ENCODE data around the gene SPATA31E1.
"Not testable (repeated sequence)": the region's sequence is repeated elsewhere in the genome, so short reads cannot be mapped to it uniquely, and the experiment has no call there.

SPATA31E1 gene

DNA sequence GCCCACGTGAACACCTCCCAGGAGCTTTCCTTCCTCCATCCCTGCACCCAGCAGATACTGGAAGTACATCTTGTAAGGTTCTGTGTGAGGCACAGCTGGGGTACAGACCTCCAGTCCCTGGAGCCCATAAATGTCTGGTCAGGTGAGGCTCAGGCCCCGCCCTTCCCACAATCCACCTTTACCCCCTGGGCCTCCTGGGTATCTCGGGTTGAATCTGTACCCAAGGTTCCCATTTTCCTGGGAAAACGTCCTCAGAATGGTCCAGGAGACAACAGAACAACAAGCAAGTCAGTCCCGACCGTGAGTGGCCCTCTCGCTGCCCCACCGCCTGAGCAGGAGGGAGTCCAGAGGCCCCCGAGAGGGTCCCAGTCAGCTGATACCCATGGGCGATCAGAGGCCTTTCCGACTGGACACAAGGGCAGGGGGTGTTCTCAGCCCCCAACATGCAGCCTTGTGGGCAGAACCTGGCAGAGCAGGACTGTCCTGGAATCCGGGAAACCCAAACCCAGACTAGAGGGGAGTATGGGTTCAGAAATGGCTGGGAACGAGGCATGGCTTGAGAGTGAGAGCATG, 4.3 kb downstream of the SPATA31E1 start:
- DNase-seq, result no peak

DNA sequence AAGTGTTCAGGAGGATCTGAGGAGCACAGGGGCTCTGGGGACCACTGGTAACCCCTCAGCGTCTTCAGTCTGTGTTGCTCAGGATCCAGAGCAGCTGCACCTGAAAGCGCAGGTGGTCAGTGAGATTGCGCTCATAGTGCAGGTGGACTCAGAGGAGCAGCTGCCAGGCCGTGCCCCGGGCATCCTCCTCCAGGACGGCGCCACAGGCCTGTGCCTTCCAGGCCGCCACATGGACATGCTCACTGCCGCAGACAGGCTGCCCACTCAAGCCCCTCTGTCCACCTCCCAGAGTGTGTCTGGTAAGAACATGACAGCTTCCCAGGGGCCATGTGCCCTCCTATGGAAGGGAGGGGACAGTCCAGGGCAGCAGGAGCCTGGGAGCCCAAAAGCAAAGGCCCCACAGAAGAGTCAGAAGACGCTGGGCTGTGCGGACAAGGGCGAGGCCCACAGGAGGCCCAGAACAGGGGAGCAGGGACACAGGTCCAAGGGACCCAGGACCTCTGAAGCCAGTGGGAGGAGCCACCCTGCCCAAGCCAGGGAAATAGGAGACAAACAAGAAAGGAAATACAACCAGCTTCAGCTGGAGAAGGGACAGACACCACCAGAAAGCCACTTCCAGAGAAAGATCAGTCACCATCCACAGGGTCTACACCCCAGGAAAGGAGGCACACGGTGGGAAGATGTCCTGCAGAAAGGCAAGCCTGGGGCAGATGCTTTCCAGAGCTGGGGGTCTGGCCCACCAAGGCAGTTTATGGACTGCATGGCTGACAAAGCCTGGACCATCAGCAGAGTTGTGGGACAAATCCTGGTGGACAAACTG, 5.2 kb downstream of the SPATA31E1 start:
- DNase-seq, result no peak

DNA sequence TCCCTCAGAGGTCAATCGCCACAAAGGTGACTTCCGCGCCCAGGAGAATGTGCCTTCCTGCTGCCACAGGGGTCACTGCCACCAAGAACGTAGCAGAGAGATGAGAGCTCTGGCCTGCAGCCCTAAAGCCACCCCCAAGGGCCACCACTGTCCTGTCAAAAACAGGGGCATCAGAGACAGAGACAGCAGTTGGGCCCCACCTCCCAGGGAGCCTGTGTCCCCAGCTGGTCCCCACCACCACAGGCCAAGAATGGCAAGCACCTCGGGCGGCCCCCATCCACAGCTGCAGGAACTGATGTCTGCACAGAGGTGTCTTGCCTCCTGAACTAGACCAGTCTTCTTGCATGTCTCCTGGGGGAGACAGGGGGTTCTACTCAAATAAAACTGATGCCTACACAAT, 5.8 kb downstream of the SPATA31E1 start:
- no peak for DNase-seq

DNA sequence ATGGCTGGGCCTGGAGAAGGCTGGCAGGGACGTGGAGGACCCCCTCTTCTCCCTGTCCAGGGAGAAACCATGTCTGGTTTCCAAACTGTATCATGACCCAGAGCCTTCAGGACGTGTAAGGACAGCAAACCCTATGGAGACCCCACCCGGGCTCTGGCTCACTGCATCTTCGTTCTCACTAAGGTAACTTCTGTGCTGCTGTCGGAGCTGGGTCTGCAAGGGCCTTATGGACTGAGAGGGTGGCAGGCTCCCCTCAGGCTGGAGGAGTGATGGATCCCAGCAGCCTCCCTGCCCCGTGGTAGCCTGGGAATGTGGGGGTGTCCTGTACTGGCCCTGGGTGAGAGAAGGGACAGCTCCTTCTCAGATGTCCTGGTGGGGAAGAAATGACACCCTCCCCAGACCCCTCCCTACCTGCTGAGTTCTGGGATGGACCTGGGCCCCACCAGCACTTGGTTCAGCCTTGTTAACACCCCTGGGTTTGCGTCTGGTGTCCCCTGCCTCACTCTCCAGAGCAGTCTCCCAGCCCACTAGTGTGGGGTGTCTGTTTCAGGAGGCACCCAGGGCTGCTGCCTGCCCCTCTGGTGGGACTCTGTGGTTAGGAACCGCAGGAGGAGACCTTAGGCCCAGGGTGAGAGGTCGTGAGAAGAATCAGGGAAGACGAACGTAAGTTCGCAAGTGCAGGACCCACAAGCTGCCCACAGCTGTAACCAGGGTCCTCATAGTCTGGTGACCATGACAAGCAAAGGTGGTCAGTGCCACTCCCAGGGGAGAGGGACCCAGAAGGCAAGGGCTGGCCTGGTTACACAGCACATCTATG, 6.6 kb downstream of the SPATA31E1 start:
- DNase-seq, result no peak

DNA sequence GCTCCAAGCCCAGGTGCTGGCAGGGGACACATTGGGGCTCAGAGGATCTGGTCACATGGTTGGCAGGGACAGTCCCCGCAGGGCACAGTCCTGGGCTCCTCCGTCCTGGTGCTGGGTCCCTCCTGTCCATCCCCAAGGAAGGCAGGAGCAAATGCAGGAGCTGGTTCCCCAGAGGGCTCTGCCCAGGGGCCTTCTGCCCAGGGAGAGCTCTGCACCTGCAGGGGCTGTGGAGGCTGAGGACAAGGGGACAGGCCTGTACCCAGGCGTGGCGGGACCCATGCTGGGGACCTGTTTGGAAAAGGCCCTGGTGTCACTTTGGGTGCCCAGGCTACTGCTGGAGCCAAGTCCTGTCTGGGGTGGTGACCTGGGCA, 7.2 kb downstream of the SPATA31E1 start:
- no peak for DNase-seq

DNA sequence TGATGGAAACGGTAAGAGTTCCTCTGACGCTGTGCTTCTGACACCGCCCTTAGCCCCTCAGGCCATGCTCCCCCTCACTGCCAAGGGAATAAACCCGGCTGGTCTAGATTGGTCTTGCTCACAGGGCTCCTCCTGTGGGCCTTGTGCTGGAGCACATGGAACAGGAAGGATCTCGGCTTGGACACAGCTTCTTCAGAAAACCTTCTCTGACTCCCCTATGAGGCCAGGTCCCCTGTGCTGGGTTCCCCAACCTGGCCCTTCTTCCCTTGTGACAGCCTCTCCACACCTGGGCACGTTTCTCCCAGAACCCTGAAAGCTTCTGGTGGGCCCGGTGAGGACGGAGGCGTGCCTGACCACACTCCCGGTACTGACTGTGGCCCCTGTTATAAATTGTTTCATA, 8.2 kb downstream of the SPATA31E1 start:
- no peak for DNase-seq

DNA sequence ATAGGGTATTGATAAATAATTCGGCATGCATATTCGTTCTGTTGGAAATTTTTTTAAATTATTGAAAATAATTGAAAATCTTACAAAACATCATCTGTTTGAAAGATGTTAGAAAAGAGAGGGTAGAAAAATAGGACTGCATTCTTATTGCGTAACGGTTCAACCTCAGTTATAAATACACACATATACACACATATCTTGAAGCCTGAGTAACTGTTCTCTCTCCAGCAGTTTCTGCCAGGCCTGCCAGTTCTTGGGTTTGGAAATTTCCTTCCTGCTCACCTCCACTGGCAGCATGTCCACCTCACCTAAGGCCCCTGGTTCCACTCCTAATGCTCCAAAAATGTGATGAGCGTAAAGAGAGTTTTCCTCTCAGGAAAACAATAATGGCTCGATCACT, 9.1 kb downstream of the SPATA31E1 start:
- no peak for DNase-seq

DNA sequence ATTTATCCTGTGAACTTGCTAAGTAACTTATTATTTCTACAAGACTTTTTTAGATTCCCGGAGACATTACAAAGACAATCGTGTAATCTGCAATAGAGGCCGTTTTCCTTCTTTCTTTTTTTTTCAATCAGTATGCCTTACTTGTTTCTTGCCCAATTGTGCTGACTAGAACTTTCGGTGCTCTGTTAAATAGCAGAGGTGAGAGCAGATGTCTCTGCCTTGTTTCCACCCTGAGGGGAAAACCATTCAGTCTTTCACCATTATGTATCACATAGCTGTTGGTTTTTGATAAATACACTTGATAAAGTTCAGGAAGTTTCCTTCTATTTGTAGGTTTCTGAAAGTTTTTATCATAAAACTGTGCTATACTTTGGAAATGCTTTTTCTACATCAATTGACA, 10.3 kb downstream of the SPATA31E1 start:
- DNase-seq, result no peak

DNA sequence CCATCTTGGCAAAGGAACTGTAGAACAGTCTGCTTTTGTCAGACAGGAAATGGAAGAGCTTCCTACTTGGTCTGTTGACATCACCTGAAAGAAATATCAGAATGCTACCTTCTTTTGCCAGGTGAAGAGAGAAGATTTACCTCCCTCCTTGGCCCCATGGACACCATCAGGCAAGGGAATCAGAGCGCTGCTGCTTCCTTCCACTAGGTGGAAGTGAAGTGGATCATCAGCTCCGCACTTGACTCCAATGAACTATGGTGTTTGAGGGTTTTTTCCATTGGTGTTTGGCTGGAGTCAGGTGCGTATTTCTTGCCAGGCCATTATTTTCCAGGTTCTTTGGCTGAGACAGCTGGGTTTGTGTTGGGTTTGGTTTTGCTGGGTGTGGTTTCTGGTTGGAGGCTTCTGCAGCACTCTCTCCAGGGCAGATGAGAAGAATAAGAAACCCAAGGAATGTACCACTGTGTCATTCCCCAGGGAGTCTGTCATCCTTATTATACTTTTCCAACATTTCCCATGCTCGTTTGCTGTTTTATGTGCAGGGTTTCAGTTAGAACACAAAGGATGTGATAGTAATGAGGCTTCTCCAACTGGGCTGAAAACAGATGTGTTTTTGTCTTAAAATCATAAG, 12.4 kb downstream of the SPATA31E1 start:
- DNase-seq, result no peak

DNA sequence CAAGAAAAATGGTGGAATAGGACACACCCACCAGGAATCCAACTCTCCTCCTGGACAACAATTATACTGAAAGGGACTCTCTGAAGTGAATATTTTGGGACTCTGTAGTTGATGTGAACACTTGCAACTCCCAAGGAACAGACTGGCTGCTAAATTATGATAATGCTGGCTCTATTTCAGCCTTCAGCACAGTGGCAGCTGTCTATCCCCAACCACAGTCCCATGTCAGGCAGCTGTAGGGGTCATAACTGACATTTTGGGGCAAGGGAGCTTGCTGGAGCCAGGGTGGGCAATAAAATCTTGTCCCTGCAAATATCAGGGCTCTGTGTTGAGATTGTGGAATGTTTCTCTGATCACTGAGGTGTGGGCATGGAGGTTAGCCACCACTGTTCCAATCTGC, 14.2 kb downstream of the SPATA31E1 start:
- DNase-seq, result no peak

DNA sequence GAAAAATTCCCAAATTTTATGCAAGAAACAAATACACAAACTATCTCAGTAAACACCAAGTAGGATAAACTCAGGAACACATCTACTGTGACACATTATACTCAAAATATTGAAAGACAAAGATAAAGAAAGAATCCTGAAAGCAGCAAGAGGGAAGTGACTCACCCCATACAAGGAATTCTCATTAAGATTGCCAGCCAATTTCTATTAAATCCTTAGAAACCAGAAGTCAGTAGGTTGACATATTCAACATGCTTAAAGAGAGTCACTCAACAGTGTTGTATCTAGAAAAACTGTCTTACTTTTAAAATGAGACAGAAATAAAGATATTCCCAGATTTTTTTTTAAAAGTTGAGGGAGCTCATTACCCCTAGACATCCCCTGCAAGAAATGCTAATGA, 15.5 kb downstream of the SPATA31E1 start:
- DNase-seq, result peak; percentile 43

DNA sequence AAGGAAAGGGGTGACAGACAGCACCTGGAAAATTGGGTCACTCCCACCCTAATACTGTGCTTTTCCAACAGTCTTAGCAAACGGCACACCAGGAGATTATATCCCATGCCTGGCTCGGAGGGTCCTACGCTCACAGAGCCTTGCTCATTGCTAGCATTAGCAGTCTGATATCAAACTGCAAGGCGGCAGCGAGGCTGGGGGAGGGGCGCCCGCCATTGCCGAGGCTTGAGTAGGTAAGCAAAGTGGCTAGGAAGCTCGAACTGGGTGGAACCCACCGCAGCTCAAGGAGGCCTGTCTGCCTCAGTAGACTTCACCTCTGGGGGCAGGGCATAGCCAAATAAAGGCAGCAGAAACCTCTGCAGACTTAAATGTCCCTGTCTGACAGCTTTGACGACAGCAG, 19.7 kb downstream of the SPATA31E1 start:
- not testable (repeated sequence) for DNase-seq

DNA sequence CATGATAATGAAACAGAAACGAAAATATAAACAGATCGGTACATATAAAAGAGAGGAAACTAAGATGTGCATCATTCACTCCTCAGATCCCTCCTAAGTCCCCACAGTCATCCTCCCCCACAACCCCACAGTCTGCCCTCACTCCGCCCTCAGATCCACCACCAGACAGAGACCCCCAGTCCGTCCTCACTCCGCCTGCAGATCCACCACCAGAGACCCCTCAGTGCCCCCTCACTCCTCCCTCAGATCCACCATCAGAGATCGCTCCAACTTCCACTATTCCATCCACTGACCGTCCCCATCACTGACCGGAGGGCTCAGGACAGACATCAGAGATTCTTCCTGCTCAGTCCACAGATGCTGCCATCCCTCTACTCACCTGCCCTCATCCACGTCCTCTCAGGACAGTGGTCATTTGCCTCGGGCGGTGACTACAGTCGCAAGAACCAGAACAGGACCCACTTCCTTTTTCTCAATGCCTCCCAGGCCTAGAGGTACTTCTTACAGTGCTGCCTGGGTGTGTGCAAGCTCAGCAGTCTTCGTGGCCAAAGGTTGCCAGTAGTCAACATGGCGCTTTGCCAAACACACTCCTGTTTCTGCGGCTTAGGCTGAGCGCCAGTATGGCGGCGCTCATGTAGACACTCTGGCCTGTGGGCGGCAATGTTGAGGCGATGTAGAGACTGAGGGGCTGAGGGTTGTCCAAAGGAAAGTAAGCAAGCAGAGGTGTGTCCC, 26.8 kb downstream of the SPATA31E1 start:
- DNase-seq, result no peak

DNA sequence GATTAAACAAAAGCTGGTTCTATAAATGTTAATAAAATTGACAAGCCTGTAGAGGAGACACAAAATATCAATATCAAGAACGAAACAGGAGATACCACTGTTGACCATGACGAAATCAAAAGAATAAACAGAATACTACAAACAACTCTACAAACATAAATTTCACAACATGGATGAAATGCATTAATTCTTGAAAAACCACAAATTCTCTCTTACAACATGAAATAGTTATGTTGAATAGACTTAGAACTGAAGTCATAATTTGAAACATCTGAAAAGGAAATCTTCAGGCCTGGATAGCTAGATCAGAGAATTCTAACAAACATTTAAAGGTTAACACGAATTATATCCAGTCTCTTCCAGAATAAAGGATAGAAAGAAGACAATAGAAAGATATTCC, 28.1 kb downstream of the SPATA31E1 start:
- no peak for DNase-seq

DNA sequence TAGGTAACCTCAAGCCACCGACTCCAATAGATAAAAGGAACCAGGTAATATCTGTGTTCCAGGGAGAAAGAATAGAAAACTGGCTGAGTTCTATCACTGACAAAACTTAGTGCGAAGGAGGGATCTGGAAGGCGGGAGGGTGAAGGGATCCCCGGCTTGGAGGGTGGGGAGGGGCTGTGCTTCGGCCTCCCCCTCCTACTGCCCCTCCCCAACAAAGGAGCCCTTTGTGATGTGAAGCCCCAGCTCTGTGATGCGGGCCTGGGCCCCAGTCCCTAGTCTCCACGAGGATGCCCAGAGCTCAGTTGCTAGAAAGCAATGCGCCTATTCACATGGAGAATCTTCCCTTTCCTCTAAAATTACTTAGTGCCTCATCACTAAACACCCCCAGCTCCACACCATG, 35.0 kb downstream of the SPATA31E1 start, which contains the start of gene SPATA31C1:
TSS of gene SPATA31C1 (plus strand) at position 301 of the 400 bp plus-strand sequence.
- not testable (repeated sequence) for DNase-seq

DNA sequence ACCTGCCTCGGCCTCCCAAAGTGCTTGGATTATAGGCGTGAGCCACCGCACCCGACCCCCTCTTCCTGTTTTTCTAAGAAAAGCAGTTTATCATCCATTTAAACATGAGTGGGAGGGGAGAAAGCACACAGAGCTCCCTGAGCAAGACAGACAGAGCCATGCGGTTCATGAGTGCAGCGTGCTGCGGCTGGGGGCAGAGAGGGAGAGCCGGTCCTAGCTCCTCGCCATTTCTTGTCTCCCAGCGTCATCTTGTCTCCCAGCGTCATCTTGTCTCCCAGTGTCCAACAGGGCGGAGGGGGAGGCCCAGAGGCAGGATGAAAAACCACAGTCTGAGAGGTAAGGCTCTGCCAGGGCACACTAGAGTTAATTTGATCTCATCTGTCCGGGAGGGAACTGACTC, 36.3 kb downstream of the SPATA31E1 start:
- not testable (repeated sequence) for DNase-seq

DNA sequence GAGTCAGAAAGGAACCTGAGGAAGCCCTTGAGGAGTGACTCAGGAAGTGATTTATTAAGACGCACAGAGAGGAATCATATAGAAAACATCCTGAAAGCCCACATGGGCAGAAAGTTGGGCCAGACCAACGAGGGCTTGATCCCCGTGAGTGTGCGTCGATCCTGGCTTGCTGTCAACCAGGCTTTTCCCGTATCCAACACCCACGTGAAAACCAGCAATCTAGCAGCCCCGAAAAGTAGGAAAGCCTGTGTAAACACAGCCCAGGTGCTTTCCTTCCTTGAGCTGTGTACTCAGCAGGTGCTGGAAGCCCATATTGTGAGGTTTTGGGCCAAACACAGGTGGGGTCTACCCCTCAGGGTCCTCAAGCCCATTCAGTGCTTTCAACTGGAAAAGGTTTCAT, 38.9 kb downstream of the SPATA31E1 start:
- not testable (repeated sequence) for DNase-seq

DNA sequence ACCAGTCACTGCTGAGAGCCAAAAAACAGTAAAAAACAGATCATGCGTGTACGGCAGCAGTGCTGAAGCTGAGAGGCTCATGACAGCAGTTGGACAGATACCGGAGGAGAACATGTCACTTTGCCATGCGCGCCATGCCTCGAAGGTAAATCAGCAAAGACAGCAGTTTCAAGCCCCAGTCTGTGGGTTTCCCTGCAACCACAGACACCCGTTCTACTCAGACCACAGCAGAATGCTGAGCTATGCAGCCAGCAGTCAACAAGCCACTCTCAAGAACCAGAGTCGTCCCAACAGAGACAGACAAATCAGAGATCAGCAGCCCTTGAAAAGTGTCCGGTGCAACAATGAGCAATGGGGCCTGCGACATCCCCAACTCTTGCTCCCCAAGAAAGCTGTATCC, 40.3 kb downstream of the SPATA31E1 start:
- DNase-seq, result not testable (repeated sequence)

DNA sequence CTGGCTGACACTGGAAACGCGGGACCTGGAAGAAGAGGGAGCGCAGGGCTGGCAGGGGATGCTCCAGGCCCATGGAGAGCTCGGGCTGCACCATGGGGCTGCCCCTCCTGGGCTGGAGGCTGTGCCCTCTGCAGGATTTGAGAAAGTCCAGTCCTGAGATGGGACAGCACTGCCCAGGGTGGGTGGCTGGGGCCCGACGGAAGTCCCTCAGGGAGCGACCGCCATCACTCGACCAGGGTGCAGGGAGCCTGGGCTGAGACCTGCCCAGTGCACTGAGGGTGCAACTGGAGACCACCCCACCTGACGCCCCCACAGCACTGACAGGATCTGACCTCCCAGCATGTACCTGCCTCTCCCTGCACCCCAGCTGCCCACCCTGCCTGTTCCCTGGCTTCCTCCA, 42.2 kb downstream of the SPATA31E1 start:
- not testable (repeated sequence) for DNase-seq

DNA sequence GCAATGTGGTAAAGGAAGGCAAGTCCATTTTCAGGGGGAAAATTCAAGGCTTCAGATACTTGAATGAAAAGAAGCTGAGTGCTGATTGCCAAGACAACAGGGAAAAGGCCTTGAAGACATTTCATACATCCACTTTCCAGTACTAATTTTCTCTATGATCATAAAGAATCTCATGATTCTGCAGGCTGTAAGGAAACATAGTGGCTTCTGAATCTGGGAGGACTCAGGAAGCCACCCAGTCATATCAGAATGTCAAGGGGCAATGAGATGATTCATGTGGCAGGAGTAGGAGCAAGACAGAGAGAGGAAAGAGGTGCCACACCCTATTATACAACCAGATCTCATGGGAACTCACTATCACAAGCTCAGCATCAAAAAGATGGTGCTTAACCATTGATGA, 46.5 kb downstream of the SPATA31E1 start:
- not testable (repeated sequence) for DNase-seq

DNA sequence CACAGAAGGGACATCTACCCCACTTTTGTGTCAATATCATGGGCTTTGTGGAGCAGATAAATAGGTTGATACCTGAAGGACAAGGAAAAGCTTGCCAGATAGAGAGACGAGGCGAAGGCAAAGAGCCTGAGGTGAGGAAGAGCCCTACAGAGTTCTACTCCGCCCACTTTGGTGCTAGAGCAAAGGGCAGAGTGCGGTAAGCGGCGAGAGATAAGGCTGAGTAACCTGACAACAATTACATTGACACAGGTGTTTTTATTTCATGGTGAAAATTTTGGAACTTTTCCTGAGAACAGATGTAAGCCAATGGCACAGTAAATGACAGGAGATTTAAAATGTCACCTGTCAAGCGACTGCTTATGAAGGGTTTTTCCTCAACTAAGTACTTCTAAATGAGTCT, 51.8 kb downstream of the SPATA31E1 start:
- DNase-seq, result not testable (repeated sequence)

DNA sequence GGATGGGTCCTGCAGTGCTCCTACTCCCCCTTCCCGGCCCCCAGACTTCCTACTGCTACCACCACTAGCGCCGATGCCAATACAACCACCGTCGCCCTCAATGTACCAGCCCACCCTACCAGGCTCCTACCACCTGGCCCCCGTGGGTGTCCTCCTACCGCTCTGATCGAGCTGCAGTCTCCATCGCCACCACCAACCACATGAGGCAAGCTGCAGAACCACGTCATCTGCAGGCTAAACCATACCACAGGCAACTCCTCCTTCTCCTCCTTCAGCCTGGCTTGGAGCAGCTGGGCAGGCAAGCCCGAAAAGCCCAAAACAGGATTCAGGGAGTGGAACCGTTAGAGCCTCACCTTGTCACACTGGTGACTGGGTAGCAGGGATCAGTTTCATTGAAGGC, 54.7 kb downstream of the SPATA31E1 start:
- DNase-seq, result not testable (repeated sequence)

DNA sequence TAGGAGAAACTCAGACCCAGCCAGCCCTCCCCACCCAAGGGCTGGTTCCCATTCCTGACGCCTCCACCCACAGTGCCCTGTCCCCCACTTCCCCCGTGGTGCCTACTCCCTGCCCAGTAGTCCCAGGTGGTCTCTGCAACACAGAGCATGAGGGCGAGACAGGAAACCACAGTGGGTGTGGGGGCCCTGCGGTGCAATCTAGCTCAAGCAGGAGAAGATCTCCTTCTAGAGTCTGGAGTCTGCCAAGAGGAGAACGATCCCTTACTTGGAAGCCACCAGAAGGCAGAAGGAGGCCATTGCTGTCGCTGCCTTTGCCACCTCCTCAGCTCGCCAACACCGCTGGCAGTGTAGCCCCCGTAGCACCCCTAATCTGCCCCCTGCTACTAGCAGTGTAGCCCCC, 55.2 kb downstream of the SPATA31E1 start:
- DNase-seq, result not testable (repeated sequence)

Data from fibroblast of skin of right biceps (primary cell).